Mesenchymal stem cell (in vitro differentiated cells and primary cell): ENCODE data around the gene VEGFB.
"Not testable (repeated sequence)": the region's sequence is repeated elsewhere in the genome, so short reads cannot be mapped to it uniquely, and the experiment has no call there.

Experiments
- DNase-seq: peaks from one replicate; pipeline ENCODE4 v3.0.0-alpha.2; 2013
- H2AFZ ChIP-seq: one replicate; pipeline ENCODE4 v1.6.1; 2013; ENCODE audit warnings: low read depth, mild to moderate bottlenecking, control low read depth, inconsistent platforms, low read length, moderate library complexity
- H2AK5ac ChIP-seq: 2 replicates; pipeline ENCODE4 v1.6.1; 2013; ENCODE audit warnings: low read length, moderate library complexity, mild to moderate bottlenecking, inconsistent platforms; ENCODE audit not compliant: severe bottlenecking
- H2BK120ac ChIP-seq: one replicate; pipeline ENCODE4 v1.6.1; 2013; ENCODE audit warnings: low read depth, mild to moderate bottlenecking, inconsistent platforms, low read length, moderate library complexity
- H2BK12ac ChIP-seq, 2 experiments: one replicate each; pipeline ENCODE4 v1.6.1; 2013; ENCODE audit warnings: inconsistent platforms in 2 of 2, low read length in 2 of 2, mild to moderate bottlenecking in 2 of 2, moderate library complexity in 2 of 2, control low read depth in 1 of 2
- H2BK15ac ChIP-seq: one replicate; pipeline ENCODE4 v1.6.1; 2013; ENCODE audit warnings: mild to moderate bottlenecking, low read depth, inconsistent platforms; ENCODE audit not compliant: poor library complexity, severe bottlenecking
- H2BK5ac ChIP-seq: 2 replicates; pipeline ENCODE4 v1.6.1; 2013; ENCODE audit warnings: low read depth, mild to moderate bottlenecking, low read length, control low read depth, inconsistent platforms; ENCODE audit not compliant: poor library complexity, severe bottlenecking
- H3K14ac ChIP-seq, 2 experiments: one replicate each; pipeline ENCODE4 v1.6.1; 2013; ENCODE audit warnings: inconsistent platforms in 2 of 2, low read length in 2 of 2, control low read depth in 1 of 2, mild to moderate bottlenecking in 1 of 2, moderate library complexity in 1 of 2
- H3K18ac ChIP-seq, 2 experiments: one replicate each; pipeline ENCODE4 v1.6.1; 2013; ENCODE audit warnings: inconsistent platforms in 2 of 2, low read length in 2 of 2, control low read depth in 1 of 2, low read depth in 1 of 2, mild to moderate bottlenecking in 1 of 2
- H3K23ac ChIP-seq, 2 experiments: one replicate each; pipeline ENCODE4 v1.6.1; 2013; ENCODE audit warnings: inconsistent platforms in 2 of 2, low read length in 2 of 2, mild to moderate bottlenecking in 2 of 2, moderate library complexity in 2 of 2, control low read depth in 1 of 2
- H3K27ac ChIP-seq: 2 replicates; pipeline ENCODE4 v1.5.1; 2013; ENCODE audit warnings: mild to moderate bottlenecking, moderate library complexity, low read length, control low read depth, inconsistent platforms; ENCODE audit not compliant: poor library complexity, severe bottlenecking
- H3K27me3 ChIP-seq, 2 experiments: 2 replicates each; pipeline versions ENCODE4 v1.6.1 to v1.7.0; 2013; ENCODE audit warnings: low read length in 2 of 2, mild to moderate bottlenecking in 2 of 2, moderate library complexity in 2 of 2, control low read depth in 1 of 2, inconsistent platforms in 1 of 2; ENCODE audit not compliant: control insufficient read depth in 1 of 2, insufficient read depth in 1 of 2
- H3K36me3 ChIP-seq, 2 experiments: 2 replicates each; pipeline versions ENCODE4 v1.6.1 to v1.7.0; 2013; ENCODE audit warnings: low read length in 2 of 2, control low read depth in 1 of 2, inconsistent platforms in 1 of 2, low read depth in 1 of 2, mild to moderate bottlenecking in 1 of 2; ENCODE audit not compliant: insufficient read depth in 2 of 2, control insufficient read depth in 1 of 2
- H3K4ac ChIP-seq, 2 experiments: one replicate each; pipeline ENCODE4 v1.6.1; 2013; ENCODE audit warnings: inconsistent platforms in 2 of 2, low read length in 2 of 2, mild to moderate bottlenecking in 2 of 2, moderate library complexity in 2 of 2, control low read depth in 1 of 2, low read depth in 1 of 2
- H3K4me1 ChIP-seq: 2 replicates; pipeline ENCODE4 v1.6.1; 2013; ENCODE audit warnings: low read depth, low read length, control low read depth; ENCODE audit not compliant: control insufficient read depth, insufficient read depth
- H3K4me2 ChIP-seq: 2 replicates; pipeline ENCODE4 v1.6.1; 2013; ENCODE audit warnings: low read length, mild to moderate bottlenecking, inconsistent platforms; ENCODE audit not compliant: poor library complexity, severe bottlenecking
- H3K4me3 ChIP-seq, 2 experiments: 2 replicates each; pipeline versions ENCODE4 v1.5.1 to v1.7.0; 2013; ENCODE audit warnings: low read length in 2 of 2, mild to moderate bottlenecking in 2 of 2, control low read depth in 1 of 2, low read depth in 1 of 2; ENCODE audit not compliant: insufficient read depth in 1 of 2
- H3K79me1 ChIP-seq: replicated peaks from 2 replicates; pipeline ENCODE4 v1.6.1; 2013; ENCODE audit warnings: mild to moderate bottlenecking, control low read depth, low read length, inconsistent platforms; ENCODE audit not compliant: poor library complexity, severe bottlenecking
- H3K9ac ChIP-seq: 2 replicates; pipeline ENCODE4 v1.7.0; 2013; ENCODE audit warnings: mild to moderate bottlenecking, low read length, moderate library complexity
- H3K9me3 ChIP-seq: 2 replicates; pipeline ENCODE4 v1.7.0; 2013; ENCODE audit warnings: mild to moderate bottlenecking, low read length; ENCODE audit not compliant: control insufficient read depth
- H4K8ac ChIP-seq: one replicate; pipeline ENCODE4 v1.6.1; 2013; ENCODE audit warnings: inconsistent platforms, mild to moderate bottlenecking, low read length, moderate library complexity
- H4K91ac ChIP-seq: one replicate; pipeline ENCODE4 v1.6.1; 2013; ENCODE audit warnings: mild to moderate bottlenecking, low read length, inconsistent platforms
- WGBS: methylation state at CpG from one replicate; pipeline ENCODE4 v1.1.7; 2013; ENCODE audit warnings: mixed read lengths; 5-methylcytosine and 5-hydroxymethylcytosine counted together

VEGFB gene

DNA sequence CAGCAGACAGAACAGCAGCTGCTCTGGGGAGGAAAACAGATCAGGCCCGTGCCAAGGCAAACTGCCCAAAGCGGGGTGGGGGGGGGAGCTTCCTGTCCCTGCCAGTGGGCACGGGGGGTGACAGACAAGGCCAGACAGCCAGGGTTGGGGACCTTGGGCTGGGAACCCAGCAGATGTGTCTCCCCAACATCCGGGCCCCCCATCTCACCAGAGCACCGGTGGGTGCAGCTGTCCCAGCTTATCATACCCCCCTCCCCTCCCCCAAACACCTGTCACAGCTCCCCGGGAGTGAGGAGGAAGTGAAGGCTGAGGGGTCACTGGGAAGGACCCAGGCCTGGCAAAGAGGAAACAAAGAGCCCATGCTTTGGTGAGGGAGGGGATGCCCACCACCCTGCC is 11.0 kb downstream of the VEGFB start:
- Histone ChIP-seq H2BK12ac (peak overlapping the region in 1 of 2 experiments; percentile 87), H3K36me3 (peaks cover 14 to 26% of the 10 kb centered on the region in 2 experiments), H2BK120ac (peak overlapping the region; percentile 55), H3K4me1 (peaks cover 37% of the 10 kb centered on the region), H2BK15ac (no peak overlapping the region), H3K27me3 (no peaks in the 10 kb centered on the region), H3K27ac (peak overlapping the region; percentile 79), H3K4me3 (peak overlapping the region; percentile 75 to 95), H2AK5ac (no peak overlapping the region), H2BK5ac (peak overlapping the region; percentile 10), H3K4me2 (peak overlapping the region; percentile 89), H4K91ac (peak overlapping the region; percentile 95), H3K9me3 (no peaks in the 10 kb centered on the region), H3K79me1 (peaks cover 3% of the 10 kb centered on the region), H4K8ac (peak overlapping the region; percentile 33), H2AFZ (no peak overlapping the region), H3K23ac (no peak overlapping the region), H3K4ac (peak overlapping the region; percentile 96), H3K18ac (peak overlapping the region; percentile 46 to 91), H3K9ac (peak overlapping the region; percentile 93), H3K14ac (peak overlapping the region in 1 of 2 experiments; percentile 83)
- no peak for DNase-seq
- 33% methylated on average over 2 of the region's 6 CpGs for WGBS

DNA sequence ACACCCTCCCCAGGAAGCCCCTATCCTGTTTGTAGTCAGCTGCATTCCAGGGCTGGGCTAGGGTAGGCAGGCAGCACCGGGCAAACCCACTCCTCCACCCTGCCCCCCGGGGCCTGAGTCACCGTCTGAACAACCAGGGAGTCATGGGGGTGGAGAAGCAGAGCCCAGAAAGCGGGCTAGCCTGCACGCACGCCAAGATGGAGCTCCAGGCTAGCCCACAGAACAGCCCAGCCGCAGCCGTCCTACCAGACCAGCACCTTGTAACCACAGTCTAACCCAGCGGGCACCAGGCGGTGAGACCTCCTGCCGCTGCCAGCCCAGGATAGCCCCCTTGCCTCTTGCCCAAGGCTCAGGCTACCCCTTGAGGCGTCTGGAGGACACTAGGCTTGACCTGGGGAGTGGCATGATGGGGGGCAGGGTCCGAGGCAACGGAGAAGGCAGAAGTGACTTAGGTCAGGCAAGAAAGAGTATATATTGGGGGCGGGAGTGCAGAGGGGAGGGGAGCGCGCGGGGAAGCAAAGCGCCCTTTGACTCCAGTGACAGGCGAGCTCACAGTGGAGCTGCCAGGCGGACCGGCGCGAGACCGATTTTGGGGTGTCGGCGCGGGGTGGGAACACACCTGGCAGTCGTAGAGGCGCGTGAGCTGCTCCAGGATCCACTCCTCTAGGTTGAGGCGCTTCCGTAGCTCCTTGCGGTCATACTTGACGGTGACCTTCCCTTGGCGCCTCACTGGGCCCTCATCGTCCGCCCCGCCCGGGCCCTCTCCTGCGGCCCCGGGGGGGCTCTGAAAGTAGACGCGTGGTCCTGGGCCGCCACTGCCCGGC is 11.6 kb downstream of the VEGFB start:
- H3K9me3 ChIP-seq = no peaks in the 10 kb centered on the region
- peak overlapping the region; percentile 6 for H2AK5ac ChIP-seq
- DNase-seq = peak; percentile 93
- peak overlapping the region; percentile 93 for H3K9ac ChIP-seq
- peak overlapping the region; percentile 10 for H2BK5ac ChIP-seq
- peak overlapping the region; percentile 75 to 95 for H3K4me3 ChIP-seq
- peak overlapping the region in 1 of 2 experiments; percentile 90 for H3K23ac ChIP-seq
- peaks cover 40% of the 10 kb centered on the region for H3K4me1 ChIP-seq
- H3K36me3 ChIP-seq = peaks cover 14 to 26% of the 10 kb centered on the region in 2 experiments
- H4K8ac ChIP-seq = peak overlapping the region; percentile 33
- H2AFZ ChIP-seq = no peak overlapping the region
- WGBS = 2% methylated on average over 32 of the region's 46 CpGs
- H3K4ac ChIP-seq = peak overlapping the region; percentile 96
- peak overlapping the region; percentile 68 to 91 for H3K18ac ChIP-seq
- peak overlapping the region; percentile 82 for H2BK120ac ChIP-seq
- peak overlapping the region; percentile 69 to 87 for H2BK12ac ChIP-seq
- H3K14ac ChIP-seq = peak overlapping the region in 1 of 2 experiments; percentile 98
- H3K27ac ChIP-seq = peak overlapping the region; percentile 79
- H2BK15ac ChIP-seq = peak overlapping the region; percentile 30
- H3K79me1 ChIP-seq = peaks cover 5% of the 10 kb centered on the region
- no peaks in the 10 kb centered on the region for H3K27me3 ChIP-seq
- peak overlapping the region; percentile 89 for H3K4me2 ChIP-seq
- peak overlapping the region; percentile 95 for H4K91ac ChIP-seq

DNA sequence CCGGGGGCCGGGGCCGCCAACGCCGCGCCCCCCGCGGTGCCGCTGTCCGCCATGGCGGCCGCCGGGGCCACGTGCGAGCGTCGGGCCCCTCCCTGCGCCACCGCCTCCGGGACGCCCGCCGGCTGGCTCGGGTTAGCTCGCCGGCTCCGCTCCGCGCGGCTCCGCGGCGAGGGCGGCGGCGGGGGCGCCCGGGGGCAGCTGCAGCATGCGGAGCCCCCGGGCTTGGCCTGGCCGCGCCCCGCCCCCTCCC is 12.2 kb downstream of the VEGFB start:
- not testable (repeated sequence) for H2AFZ ChIP-seq, H3K27me3 ChIP-seq, H3K18ac ChIP-seq, DNase-seq, H4K8ac ChIP-seq, H3K9me3 ChIP-seq, H3K4me2 ChIP-seq, H3K79me1 ChIP-seq, H3K14ac ChIP-seq, H3K27ac ChIP-seq, H3K23ac ChIP-seq, H2BK5ac ChIP-seq, H2BK120ac ChIP-seq, H4K91ac ChIP-seq, H2BK12ac ChIP-seq, H2BK15ac ChIP-seq, H2AK5ac ChIP-seq
- Histone ChIP-seq H3K4ac (peak overlapping the region in 1 of 2 experiments; percentile 96), H3K9ac (peak overlapping the region; percentile 93), H3K36me3 (peaks cover 14 to 26% of the 10 kb centered on the region in 2 experiments), H3K4me1 (peaks cover 42% of the 10 kb centered on the region), H3K4me3 (peak overlapping the region; percentile 75 to 95)
- 0% methylated on average over 1 of the region's 43 CpGs for WGBS

DNA sequence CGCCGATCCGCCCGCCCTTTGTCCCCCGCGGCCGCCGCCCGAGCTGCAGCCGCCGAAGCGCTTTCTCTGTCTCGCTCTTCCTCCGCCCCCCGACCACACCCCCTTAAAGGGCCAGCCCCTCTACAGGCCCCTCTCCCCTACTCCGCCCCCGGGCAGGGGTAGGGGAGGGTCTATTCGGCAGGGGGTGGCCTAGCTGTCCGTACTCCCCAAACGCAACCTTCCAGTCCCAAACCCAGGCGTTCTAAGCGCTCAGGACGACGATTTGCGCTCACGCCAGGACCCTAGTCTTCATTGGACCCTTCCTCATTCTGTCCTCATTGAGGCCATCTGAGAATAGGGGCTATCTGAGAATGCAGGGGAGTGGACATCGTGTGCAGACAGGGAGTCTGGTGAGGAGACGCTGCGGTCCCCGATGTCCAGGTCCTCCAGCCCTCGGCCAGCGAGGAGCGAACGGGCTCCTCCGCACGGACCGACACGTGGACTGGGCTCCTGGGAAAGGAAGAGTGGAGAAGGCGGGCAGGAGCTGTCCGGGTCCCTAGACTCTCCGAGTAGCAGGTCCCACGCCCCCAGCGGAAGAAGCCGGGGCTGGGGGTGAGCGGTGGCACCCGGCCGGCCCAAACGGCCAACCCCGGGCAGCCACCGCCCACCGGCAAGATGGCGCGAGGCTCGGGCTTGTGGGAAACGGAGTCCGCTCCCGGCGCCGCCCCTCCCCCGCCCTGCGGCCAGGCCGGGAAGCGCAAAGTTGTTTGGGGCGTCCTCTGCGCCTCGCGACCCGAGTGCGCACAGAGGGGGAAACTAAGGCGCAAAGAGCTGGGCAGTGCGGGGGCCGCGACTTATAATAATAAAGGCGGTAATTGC is 12.7 kb downstream of the VEGFB start, which contains the start of gene PPP1R14B:
Gene PPP1R14B, minus strand, starts transcription at position 73 of the 858 bp plus-strand sequence. CDS start 270 bp downstream, outside the sequence.
- peak within 1 kb of the TSS; percentile 75 to 98 for H3K4me3 ChIP-seq

More for the DNA sequence above, 12.7 kb downstream of the VEGFB start, which contains the start of gene PPP1R14B:
- Histone ChIP-seq H3K4me2 (peak within 1 kb of the TSS; percentile 89), H3K79me1 (peaks cover 7% of the 10 kb centered on the region), H2BK5ac (peak within 1 kb of the TSS; percentile 34), H2AFZ (peak within 1 kb of the TSS; percentile 36), H4K91ac (peak within 1 kb of the TSS; percentile 95), H2BK12ac (peak within 1 kb of the TSS; percentile 70 to 87), H2BK120ac (peak within 1 kb of the TSS; percentile 95), H3K27ac (peak within 1 kb of the TSS; percentile 90), H3K4me1 (peaks cover 44% of the 10 kb centered on the region), H3K18ac (peak within 1 kb of the TSS; percentile 94 to 99), H3K9me3 (no peaks in the 10 kb centered on the region), H3K23ac (peak within 1 kb of the TSS in 1 of 2 experiments; percentile 90), H2AK5ac (peak within 1 kb of the TSS; percentile 6), H3K36me3 (peaks cover 14 to 26% of the 10 kb centered on the region in 2 experiments), H2BK15ac (peak within 1 kb of the TSS; percentile 66), H3K27me3 (no peaks in the 10 kb centered on the region), H3K4ac (peak within 1 kb of the TSS; percentile 96), H3K14ac (peak within 1 kb of the TSS in 1 of 2 experiments; percentile 98), H3K9ac (peak within 1 kb of the TSS; percentile 93), H4K8ac (peak within 1 kb of the TSS; percentile 96)
- DNase-seq = peak; percentile 94
- under 1% methylated on average over 54 of the region's 74 CpGs for WGBS
